Skeletal muscle tissue (tissue), 2 donors: ENCODE data around the gene RHOB. TPM values are rescaled to one million over a fixed set of nuclear protein-coding genes. Genes with fewer than 3 reads are reported as not detected.

Source experiments
- small RNA-seq: library from RNA; depleted of rRNA; stranded (forward); fragments of <200 nt; gene quantifications from one replicate; pipeline ENCODE3, GENCODE V24; 2014
- total RNA-seq: library from RNA; depleted of rRNA; stranded (reverse); fragments of >200 nt; gene quantifications from one replicate; pipeline ENCODE4 v1.2.3, GENCODE V29; 2014

RHOB gene
- total RNA-seq, 1 donor from 2014 or later, result 146 TPM

Small RNA genes lying within 50 kb of the gene (small RNA-seq; reads per million reads assigned to genes)
- gene RF00019 (not detected), gene RNA5SP86 (not detected)

Other genes starting within 250 kb of the RHOB start
- gene SDC1, start 221.9 kb upstream of the RHOB start, total RNA-seq, result 2.1 TPM
- 80.4 TPM for gene PUM2, start 96.2 kb upstream of the RHOB start, total RNA-seq
- 10.4 TPM for gene HS1BP3, start 204.0 kb downstream of the RHOB start, total RNA-seq
- 0.52 TPM for gene GDF7, start 220.1 kb downstream of the RHOB start, total RNA-seq